HG03342 (cell line): ENCODE results near the gene MIF.

Source experiments
- ATAC-seq: cut with Tn5 transposase; IDR thresholded peaks from one replicate; pipeline ENCODE4 v1.9.1; 2021; ENCODE audit warnings: mild to moderate bottlenecking, moderate library complexity; ENCODE audit not compliant: unreplicated experiment

MIF gene

GRCh38 chr22:23875801-23876200, 18.4 kb upstream of the MIF start:
- ATAC-seq = no peak

- no peak for ATAC-seq
Observed at GRCh38 chr22:23877566-23877965, 16.6 kb upstream of the MIF start.

GRCh38 chr22:23878219-23878618, 16.0 kb upstream of the MIF start:
- ATAC-seq = no peak

GRCh38 chr22:23882370-23882769, 11.8 kb upstream of the MIF start:
- ATAC-seq = no peak

GRCh38 chr22:23883658-23884057, 10.5 kb upstream of the MIF start:
- no peak for ATAC-seq

GRCh38 chr22:23884140-23884539, 10.0 kb upstream of the MIF start:
- no peak for ATAC-seq

GRCh38 chr22:23888615-23889401, 5.4 kb upstream of the MIF start:
- ATAC-seq = no peak

GRCh38 chr22:23889620-23890019, 4.6 kb upstream of the MIF start:
- no peak for ATAC-seq

GRCh38 chr22:23891726-23892125, 2.5 kb upstream of the MIF start:
- ATAC-seq = no peak

GRCh38 chr22:23892130-23892529, 2.1 kb upstream of the MIF start:
- ATAC-seq = no peak

GRCh38 chr22:23892706-23893105, 1.5 kb upstream of the MIF start:
- no peak for ATAC-seq

- ATAC-seq = no peak
Observed at GRCh38 chr22:23893121-23893944, 850 bp upstream of the MIF start.

GRCh38 chr22:23894710-23895598, 771 bp downstream of the MIF start:
- ATAC-seq = no peak

- ATAC-seq = no peak
Observed at GRCh38 chr22:23895599-23896144, 1.5 kb downstream of the MIF start.

- ATAC-seq = no peak
Observed at GRCh38 chr22:23896166-23896522, 2.0 kb downstream of the MIF start.

GRCh38 chr22:23896523-23897186, 2.5 kb downstream of the MIF start:
- no peak for ATAC-seq

- no peak for ATAC-seq
Observed at GRCh38 chr22:23897320-23897719, 3.1 kb downstream of the MIF start.

GRCh38 chr22:23898006-23898974, 4.1 kb downstream of the MIF start:
- no peak for ATAC-seq

- ATAC-seq = no peak
Observed at GRCh38 chr22:23899042-23899745, 5.0 kb downstream of the MIF start.
